Activated CD8-positive, alpha-beta memory T cell treated with anti-CD3 and anti-CD28 coated beads, Interleukin-2, amount 50 U/mL, for 4 hours (primary cell): ENCODE data around the gene EPG5.

Experiments used
- DNase-seq: peaks from one replicate; pipeline ENCODE4 v3.0.0-alpha.2; 2020

Gene EPG5

DNA sequence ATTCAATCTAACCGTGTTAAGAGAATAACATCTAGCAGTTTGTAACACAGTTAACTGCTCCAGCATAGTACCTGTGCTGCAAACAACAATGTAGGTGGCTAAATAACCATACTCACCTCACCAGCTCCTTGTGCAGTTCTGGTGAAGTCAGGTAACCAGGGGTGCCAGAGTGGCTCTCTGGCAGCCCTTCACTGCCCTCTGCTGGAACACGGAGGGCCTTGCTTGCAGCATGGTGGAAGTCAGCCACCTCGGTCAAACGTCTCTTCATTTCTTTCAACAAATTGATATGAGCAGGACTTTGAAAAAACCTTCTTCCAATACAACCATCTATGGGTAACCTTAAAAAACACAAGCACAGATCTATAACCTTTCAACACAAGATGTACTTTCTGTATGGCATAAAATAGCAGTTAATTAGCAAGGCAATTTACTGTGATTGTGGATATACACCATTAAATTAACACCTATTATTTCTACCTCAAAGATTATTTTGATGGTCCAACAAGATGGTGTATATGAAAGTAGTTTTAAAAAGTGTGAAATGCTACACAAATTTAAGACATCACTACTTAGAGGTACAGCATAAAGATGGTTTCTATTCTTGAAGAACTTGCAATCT, 56.6 kb downstream of the EPG5 start:
- DNase-seq = peak; percentile 65

DNA sequence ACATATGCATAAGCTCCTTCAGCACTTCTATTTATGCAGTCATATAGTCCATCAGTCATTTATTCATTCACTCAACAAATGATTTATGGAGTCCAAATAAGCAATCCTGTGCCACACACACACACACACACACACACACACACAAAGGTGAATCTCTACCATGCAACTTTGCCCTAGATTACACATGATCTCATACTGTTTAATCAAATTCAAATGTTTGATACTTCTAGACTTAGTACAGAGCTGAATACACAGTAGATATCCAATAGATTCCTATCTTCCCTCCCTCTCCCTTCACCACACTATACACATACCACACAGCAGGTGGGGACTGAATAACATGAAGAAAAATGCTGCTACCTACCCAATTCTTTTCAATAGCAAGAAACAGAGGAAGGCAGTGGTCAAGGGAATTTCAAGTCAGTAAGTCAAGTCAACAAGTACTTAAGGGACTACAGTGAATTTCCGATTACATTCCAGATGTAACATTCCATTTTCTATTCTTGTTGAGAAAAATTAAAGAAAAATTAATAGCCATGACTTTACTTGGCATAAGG, 65.4 kb downstream of the EPG5 start:
- no peak for DNase-seq

DNA sequence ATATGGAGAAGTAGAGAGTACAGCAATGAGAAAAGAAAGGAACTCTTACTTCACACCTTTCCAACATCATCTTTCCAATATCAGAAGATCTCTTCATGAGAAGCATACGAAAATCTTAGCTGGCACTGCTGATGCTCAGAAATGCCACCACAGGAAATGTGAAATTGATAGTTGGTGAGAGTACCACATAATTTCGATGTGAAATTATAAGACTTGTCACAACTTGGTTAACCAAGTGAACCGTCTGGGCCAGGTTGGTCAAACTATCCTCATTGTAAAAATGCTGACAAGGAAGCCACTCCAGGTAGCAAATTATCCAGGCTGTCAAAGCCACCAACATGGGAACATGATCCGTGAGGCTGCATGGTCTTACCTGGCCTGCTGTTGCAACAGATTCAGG, 66.5 kb downstream of the EPG5 start:
- no peak for DNase-seq

DNA sequence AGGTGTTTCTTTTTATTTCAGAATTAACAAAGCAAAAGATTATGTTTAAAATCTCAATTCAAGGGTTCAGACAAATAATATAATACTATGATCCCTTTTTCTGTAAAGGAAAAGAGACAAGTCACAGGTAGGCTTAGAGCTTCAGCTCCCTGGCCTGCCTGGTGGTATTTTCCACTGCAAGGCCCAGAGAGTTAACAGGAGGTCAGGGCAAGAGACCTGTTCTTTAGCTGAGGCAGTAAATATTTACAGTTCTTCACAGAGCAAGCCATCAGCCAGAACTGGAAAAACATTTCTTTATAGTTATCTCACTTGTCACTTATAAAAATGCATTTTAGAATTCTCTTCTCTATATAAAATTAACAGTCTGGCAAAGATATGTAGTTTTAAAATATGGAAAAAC, 70.1 kb downstream of the EPG5 start:
- no peak for DNase-seq

DNA sequence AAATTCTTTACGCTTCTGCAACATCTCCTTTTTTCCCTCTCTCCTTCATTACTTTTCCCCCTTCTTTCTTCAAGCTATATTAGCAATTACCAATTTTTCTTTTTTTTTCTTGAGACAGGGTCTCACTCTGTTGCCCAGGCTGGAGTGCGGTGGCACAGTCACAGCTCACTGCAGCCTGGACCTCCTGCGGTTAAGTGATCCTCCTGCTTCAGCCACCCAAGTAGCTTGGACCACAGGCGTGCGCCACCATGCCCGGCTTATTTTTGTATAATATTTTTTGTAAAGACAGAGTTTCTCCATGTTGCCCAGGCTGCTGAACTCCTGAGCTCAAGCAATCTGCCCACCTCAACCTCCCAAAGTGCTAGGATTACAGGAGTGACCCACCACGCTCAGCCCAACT, 70.7 kb downstream of the EPG5 start:
- no peak for DNase-seq

DNA sequence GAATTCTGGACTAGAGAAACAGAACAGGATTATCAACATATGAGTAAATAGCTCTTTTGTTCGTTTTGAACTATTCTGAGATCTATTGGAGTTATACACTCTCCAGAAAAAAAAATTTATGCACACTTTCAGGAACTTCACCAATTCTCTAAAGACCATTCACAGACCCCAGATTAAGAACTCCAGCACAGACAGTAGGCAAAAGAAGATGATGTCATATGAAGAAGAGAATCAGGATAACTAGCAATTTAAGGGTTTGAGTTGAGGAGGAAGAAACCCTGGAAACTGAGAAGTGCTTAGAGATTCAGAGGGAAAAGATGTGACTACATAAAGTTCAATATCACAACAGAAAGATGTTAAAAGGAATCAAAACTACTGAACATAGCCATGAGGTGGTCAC, 71.8 kb downstream of the EPG5 start:
- DNase-seq = no peak

DNA sequence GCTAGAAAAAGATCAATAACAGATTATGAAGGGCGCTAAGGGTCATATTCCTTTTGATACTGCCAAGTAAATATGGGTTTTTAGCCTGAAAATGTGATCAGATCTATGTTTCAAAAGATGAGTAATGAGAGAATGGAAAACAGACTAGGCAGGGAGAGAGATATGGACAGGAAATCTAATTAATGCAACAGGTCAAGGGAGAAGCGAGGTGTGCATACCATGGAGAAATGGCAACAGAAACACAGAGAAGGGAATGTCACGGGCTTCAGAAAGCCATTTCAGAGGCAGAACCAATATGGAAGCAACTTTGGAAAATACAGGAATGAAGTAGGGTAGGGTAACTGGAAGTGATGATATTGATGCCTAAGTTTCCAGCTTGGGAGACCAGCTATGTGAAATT, 72.3 kb downstream of the EPG5 start:
- no peak for DNase-seq

DNA sequence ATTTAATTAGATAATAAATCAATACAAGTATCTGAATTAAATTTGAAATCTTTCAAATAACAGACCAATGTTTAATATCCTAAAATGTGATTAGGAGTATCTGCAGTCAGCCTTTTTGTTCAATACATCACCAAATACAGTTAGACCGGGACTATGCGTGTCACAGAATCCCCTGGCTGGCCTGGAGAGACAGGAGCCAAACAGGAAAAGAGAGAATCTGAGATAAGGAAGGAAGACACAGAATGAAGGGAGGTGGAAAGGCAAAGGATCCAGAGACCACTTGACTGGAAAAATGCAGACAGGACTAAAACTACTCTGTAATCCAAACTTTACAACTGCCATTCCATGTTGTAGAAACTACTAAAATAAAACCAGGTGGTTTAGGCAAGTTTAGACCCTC, 75.3 kb downstream of the EPG5 start:
- no peak for DNase-seq

DNA sequence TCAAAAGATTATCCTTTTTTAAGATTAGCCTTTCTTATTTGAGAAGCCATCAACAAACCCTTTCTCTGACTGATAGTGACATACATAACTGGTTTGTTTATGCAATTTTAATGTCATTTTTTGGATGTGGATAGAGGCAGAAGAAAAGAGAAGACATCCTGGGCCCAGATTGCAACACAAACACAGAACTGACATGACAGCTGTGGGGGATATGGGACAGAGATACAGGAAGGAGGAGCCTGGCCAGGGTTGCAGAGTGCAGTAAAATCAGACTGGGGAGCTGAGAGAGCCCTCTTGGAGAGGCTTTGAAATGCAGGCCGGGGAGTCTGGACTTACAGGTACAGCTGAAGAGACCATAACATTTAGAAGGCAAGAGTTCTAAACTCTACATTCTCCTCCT, 76.5 kb downstream of the EPG5 start:
- no peak for DNase-seq

DNA sequence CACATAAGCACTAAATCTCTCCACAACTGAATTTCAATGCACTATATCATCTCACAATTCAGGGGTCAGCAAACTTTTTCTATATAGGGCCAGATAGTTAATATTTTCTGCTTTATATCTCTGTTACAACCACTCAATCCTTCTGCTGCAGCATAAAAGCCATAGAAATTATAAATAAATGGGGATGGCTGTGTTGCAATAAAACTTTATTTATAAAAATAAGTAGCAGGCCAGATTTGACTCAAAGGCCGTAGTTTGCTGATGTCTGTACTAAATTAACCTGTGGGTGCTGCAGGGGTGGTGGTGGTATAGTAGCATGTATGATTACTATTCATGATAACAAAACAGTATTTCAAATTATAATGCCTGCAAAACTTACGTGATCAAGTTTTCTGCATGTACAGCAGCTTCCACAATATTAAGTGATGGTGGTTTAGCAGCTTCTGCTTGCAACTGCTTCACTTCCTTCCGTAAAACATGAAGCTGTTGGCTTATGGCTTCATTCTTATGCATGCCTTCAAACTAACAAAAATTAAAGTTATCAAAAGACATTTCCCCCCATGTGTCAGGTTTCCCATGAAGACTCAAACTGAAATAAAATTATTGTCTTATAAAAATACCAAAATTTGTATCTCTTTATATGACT, 77.6 kb downstream of the EPG5 start:
- no peak for DNase-seq

DNA sequence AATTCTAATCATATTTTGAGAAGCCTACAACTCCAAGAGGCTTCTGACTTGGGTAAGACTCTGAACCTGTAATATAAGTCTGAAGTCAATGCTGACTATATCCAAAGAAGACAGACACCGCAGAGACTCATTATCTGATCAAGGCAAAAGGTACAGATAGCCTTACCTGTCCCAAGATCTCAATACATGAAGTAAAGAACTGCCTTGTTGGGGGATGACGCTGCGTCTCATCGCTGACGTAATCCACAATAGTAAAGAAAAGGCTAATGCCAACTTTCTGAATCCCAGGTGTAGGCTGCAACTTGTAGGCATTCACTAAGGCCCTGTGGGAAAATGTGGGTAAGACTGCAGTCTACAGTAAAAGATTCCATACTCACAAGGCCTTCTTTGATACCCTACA, 79.5 kb downstream of the EPG5 start:
- no peak for DNase-seq

DNA sequence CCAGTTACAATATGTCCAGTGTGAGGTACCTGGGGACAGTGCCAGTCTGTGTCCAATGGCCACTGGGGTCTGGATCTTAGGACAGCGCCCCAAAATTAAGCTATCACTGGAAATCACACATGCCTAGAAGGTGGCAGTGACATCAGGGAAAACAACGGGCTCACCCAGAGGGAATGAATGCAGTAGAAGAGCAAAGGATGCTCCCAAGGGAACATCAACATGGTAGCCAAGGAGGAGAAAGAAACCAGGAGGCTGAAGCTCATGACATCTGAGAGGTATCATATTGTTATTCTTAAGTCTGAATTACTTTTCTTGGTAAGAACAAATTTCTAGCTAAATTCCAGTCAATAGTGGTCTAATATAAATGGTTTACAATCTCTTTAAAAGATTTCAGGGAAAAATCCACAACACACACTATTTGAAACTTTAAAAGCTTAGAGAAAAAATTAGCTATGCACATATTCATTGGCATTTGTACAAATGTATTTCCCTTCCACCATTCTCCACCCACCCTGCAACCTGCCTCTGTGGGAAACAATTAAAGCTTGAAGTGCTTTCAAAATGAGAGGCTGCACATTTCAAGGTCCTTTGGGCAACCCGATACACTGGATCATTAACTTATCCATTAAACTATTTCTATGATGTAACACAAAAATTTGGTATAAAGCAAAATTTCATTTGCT, 86.1 kb downstream of the EPG5 start:
- no peak for DNase-seq

DNA sequence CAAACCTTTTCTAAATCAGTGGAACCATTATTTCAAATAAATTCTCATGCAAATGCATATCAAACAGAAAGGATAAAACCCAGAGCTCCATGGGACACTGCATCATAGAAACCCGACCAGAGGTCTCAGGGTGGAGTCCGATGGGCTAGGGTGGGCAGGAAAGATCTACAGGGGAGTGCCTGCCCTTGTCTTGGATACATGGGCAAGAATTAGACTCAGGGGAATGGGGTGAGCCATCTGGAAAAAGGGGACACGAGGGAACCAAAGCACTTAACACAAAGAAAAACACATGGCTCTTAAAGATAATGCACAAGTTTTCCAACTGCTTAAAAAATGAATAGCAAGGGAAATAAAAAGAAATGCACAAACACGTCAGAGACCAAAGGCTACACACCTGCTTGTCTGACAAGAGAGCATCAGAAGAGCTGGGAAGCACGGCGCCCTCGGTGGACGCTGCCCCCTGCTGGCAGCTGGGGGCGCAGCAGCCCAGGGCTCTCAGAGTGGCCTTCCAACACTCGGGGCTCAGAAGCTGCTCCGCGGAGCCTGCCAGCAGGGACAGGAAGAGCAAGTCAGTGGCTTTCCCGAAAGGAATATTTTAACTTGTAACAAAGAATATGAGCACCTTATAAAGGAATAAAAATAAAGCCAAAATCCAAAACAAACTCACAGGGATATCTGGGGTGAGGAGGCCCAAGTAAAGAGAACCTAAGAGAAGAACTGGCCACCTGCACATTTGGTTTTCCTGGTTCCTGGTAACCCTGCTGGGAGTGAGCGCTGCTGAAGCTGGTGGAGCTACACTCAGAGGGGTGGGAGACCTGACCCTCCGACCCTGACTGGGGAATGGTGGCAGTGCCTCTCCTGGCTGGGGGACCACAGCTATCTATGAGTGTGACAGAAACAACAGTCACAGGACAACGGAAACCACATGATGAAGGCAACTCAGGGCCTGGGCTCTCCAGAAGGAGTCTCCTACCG, 87.2 kb downstream of the EPG5 start:
- peak; percentile 77 for DNase-seq

DNA sequence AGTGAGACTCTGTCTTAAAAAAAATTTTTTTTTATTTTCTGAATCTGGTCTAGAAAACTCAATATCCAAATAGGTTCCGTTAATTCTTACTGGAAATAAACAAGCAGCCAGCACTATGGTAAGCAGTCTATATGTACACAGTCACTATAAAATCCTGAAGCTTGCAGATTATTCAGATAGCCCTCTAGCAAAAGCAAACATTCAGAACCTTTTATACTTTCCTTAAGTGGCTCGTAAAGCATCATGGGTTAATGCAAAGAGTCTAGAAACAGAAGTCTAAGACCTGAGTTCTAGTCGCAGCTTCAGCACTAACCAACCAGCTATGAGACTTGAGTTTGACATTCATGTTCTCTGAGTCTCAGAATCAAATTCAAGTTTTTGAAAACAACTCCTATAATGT, 89.7 kb downstream of the EPG5 start:
- no peak for DNase-seq

DNA sequence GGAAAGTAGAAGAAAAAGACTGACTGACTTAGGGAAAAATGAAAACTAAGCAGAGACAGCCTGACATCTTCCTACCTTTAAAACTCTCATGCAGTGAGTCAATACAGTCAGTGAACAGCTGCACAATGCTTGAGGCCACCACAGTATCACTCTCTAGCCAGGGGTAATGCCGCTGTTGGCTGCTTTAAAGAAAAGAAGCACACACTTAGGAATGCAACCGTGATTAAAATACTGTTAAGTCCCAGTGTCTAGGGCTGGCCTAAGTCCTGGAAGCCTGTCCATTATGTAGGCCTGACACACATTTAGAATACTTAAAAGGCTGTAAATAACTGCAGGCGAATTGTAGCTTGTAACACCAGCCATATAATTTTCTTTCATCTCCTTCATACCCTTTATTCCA, 91.0 kb downstream of the EPG5 start:
- no peak for DNase-seq

DNA sequence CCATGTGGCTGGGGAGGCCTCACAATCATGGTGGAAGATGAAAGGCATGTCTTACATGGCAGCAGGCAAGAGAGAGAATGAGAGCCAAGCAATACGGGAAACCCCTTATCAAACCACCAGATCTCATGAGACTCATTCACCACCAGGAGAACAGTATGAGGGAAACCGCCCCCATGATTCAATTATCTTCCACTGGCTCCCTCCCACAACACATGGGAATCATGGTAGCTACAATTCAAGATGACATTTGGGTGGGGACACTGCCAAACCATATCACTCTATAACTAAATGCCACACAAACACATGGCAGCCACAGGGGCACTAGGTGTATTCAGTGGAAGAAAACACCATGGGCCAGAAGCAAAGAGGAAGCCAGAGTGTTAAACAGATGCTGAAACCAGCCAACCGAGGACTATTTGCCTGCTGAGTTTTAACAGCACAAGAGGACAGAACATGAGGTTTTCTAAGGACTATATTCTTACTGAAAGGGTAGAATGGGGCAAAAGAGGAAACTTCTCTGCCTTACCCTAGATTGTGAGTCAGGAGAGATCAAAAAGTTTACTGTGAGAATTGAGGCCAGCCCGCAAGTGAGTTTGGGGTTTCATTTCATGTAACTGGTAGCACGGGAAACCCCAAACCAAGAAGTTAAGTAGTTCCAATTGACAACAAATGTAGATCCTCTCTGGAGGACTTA, 92.5 kb downstream of the EPG5 start:
- peak; percentile 45 for DNase-seq

DNA sequence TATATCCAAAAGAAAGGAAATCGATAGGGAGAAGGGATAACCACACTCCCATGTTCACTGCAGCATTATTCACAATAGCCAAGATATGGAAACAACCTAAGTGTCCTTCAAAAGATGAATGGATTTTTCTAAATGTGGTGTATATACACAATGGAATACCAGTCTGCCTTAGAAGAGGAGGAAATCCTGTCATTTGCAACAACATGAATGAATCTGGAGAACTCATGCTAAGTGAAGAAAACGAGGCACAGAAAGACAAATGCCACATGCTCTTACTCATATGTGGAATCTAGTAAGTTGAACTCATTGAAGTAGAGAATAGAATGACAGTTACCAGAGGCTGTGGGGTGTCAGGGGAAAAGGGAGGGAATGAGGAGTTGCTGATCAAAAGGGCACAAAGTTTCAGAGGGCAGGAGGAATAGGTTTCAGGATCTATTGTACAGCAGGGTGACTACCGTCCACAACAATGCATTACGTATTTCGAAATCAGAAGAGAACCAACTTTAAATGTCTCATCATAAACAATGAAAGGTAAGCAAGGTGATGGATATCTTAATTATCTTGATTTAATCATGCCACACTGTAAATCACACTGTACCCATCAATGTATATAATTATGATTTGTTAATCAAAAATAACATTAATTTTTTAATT, 95.6 kb downstream of the EPG5 start:
- DNase-seq = no peak

DNA sequence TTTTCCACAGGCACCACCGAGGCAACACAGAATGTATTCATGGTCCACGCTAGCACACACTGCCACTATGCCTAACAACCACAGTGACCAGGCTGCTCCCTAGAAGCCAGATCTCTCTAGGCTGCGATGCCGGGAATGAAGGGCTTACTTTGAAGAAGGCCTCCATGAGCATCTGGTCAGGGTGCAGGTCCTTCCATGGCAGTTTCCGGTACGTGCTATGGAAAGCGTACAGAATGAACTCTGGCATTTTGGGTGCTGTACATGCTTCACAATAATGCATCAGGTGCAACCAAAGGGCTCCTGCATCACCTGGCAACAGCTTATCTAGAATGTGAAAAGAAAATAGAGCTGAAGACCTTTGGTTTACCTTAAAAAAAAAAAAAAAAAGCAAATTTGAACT, 96.7 kb downstream of the EPG5 start:
- DNase-seq = no peak

DNA sequence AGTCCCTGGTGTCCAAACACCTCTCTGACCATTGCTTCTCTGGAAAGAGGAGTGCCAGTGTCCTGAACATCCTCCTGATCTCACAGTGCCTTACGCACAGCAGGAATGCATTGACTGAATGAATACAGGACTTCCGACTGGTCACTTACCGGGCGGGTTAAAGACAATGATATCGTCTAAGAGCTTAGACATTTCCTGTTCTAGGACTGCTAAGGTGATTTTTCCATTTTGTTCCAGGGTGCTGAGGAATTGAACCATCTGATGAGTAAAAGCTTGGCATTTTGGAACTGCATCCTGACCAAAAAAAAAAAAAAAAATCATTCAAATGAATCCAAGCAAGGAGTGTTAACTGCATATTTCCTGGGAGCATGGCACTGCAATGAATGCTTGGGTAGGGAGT, 101.7 kb downstream of the EPG5 start:
- no peak for DNase-seq

DNA sequence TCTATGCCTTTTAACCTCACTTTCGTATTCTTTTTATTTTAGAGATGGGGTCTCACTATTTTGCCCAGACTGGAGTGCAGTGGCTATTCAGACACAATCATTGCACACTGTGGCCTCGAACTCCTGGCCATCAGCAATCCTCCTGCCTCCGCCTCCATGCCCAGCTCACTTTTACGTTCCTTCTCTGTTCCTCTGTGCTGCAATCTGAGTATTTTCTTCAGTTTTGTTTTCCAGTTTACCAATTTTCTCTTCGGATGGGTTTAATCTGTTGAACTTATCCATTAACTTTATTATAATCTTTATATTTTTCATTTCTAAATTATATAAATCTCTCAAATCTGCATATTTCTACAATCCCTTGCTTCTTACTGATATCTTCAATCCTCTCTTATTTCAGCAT, 103.0 kb downstream of the EPG5 start:
- no peak for DNase-seq

DNA sequence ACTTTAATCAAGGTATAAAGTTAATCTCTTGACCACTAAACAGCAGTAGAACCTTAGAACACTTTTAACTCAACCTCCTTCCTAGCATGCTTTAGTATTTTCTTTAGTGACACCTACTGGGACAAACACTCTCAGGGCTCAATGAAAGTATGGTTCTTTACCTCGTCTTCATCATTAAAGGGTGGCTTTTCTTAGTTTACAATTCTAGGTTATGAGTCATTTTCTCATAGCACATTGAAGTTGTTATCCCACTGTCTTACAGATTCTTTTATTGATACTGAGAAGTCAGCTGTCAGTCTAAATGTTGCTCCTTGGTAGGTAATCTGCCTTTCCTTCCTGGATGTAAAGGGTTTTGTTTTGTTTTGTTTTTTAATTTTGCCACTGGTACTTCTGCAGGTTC, 103.7 kb downstream of the EPG5 start:
- DNase-seq = no peak

DNA sequence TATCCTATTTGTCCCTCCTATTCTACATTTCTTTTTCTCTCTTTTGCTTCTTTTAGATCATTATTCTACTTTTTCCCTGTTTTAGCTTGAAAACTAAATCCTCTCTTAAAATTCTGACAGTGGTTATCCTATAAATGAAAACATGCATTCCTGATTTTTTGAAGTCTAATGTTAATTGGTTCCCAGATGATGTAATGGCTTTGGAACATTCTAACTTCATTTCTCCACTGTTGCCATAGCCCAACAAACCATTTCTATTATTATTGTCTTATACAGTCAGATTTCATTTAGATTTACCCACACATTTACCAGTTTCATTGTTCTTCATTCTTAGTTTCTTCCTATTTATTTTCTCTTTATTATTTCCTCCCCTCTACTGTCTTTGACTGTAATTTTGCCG, 105.2 kb downstream of the EPG5 start:
- no peak for DNase-seq
